K562 (cell line): ENCODE measurements around the gene C10orf71. TPM values are rescaled to one million over a fixed set of nuclear protein-coding genes. Genes with fewer than 3 reads are reported as not detected.

Source experiments
- ARHGAP35 ChIP-seq: fragments of 450-650 bp; IDR thresholded peaks from 2 replicates; pipeline ENCODE4 v1.6.1; 2018; ENCODE audit not compliant: partially characterized antibody
- BMI1 ChIP-seq: fragments of 150-350 bp; IDR thresholded peaks from 2 replicates; pipeline ENCODE4 v1.6.1; 2014; ENCODE audit warnings: low read length
- CREB3L1 ChIP-seq: fragments of 450-650 bp; IDR thresholded peaks from 2 replicates; pipeline ENCODE4 v1.6.1; 2014; ENCODE audit warnings: low read depth, mild to moderate bottlenecking, moderate library complexity, borderline replicate concordance
- DPF2 ChIP-seq: fragments of 450-650 bp; IDR thresholded peaks from 2 replicates; pipeline ENCODE4 v1.6.1; 2016
- EWSR1 ChIP-seq: fragments of 450-650 bp; IDR thresholded peaks from 2 replicates; pipeline ENCODE4 v1.6.1; 2018; ENCODE audit warnings: borderline replicate concordance, mild to moderate bottlenecking, low read depth, moderate library complexity; ENCODE audit not compliant: partially characterized antibody
- KDM4B ChIP-seq, 2 experiments: fragments of 450-650 bp in 1 of 2; sonication (generic) in 1 of 2; IDR thresholded peaks; 2 replicates each; pipeline ENCODE4 v1.6.1; 2016 to 2017; ENCODE audit warnings: borderline replicate concordance in 2 of 2, antibody characterized with exemption in 1 of 2, low read depth in 1 of 2, mild to moderate bottlenecking in 1 of 2
- MLLT1 ChIP-seq, 2 experiments: fragments of 450-650 bp; IDR thresholded peaks; 2 replicates each; pipeline ENCODE4 v1.6.1; 2016
- MTF1 ChIP-seq: fragments of 250-450 bp; sonication (Bioruptor Pico); IDR thresholded peaks from 2 replicates; pipeline ENCODE4 v1.9.0; 2021; ENCODE audit warnings: moderate library complexity, mild to moderate bottlenecking, inconsistent platforms, borderline replicate concordance
- NFXL1 ChIP-seq: fragments of 450-650 bp; formaldehyde crosslinking; IDR thresholded peaks from 2 replicates; pipeline ENCODE4 v1.4.0; 2021; ENCODE audit warnings: mild to moderate bottlenecking
- POLR2G ChIP-seq: fragments of 200-400 bp; formaldehyde crosslinking; IDR thresholded peaks from 2 replicates; pipeline ENCODE4 v1.6.1; 2017; ENCODE audit warnings: low read depth, mild to moderate bottlenecking, antibody characterized with exemption, low read length, moderate library complexity
- PTRF ChIP-seq: fragments of 450-650 bp; IDR thresholded peaks from 2 replicates; pipeline ENCODE4 v1.6.1; 2016; ENCODE audit warnings: mild to moderate bottlenecking, missing genetic modification characterization, missing compliant biosample characterization
- RBBP5 ChIP-seq: fragments of 200-600 bp; sonication (generic); IDR thresholded peaks from 2 replicates; pipeline ENCODE4 v1.6.1; 2012; ENCODE audit warnings: borderline replicate concordance, mild to moderate bottlenecking, low read length, control low read depth, inconsistent platforms; ENCODE audit not compliant: insufficient read depth, poor library complexity, severe bottlenecking
- SREBF1 ChIP-seq: fragments of 150-350 bp; IDR thresholded peaks from 2 replicates; pipeline ENCODE4 v1.6.1; 2014; ENCODE audit warnings: antibody characterized with exemption, low read depth, low read length, borderline replicate concordance
- SRSF3 ChIP-seq: fragments of 200-400 bp; formaldehyde crosslinking; IDR thresholded peaks from 2 replicates; pipeline ENCODE4 v1.6.1; 2016; ENCODE audit warnings: mild to moderate bottlenecking, low read length, moderate library complexity; ENCODE audit not compliant: insufficient read depth
- ZBTB8A ChIP-seq: fragments of 450-650 bp; IDR thresholded peaks from 2 replicates; pipeline ENCODE4 v1.6.1; 2018; ENCODE audit warnings: mild to moderate bottlenecking, moderate library complexity; ENCODE audit not compliant: partially characterized antibody
- ZNF239 ChIP-seq: fragments of 250-450 bp; sonication (Bioruptor Pico); IDR thresholded peaks from 2 replicates; pipeline ENCODE4 v1.4.0; 2020; ENCODE audit warnings: mild to moderate bottlenecking
- ZNF24 ChIP-seq: fragments of 450-650 bp; IDR thresholded peaks from 2 replicates; pipeline ENCODE4 v1.6.1; 2016
- ZNF644 ChIP-seq: fragments of 200-800 bp; sonication (Bioruptor generic); IDR thresholded peaks from 2 replicates; pipeline ENCODE4 v1.6.1; 2016; ENCODE audit warnings: low read depth, missing genetic modification characterization, missing compliant biosample characterization
- ZNF75A ChIP-seq: fragments of 450-650 bp; formaldehyde crosslinking; IDR thresholded peaks from 2 replicates; pipeline ENCODE4 v1.4.0; 2020; ENCODE audit warnings: mild to moderate bottlenecking
- polyA plus RNA-seq, 8 experiments: library from polyadenylated mRNA; depleted of rRNA in 4 of 8; stranded (reverse) in 5 of 8; unstranded in 3 of 8; fragments of >200 nt; fragmentation: Nextera tagmentation in 2 of 8; fragmentation: Illumina TruSeq in 1 of 8; extraction: Ambion mirVana in 2 of 8; extraction: Trizol in 1 of 8; gene quantifications; 2 replicates each; pipeline versions ENCODE4 v1.2.1 to v1.2.3, GENCODE V29; 2011 to 2014; ENCODE audit warnings: inconsistent platforms in 1 of 8, missing spikeins in 1 of 8
- total RNA-seq, 7 experiments: library from RNA; depleted of rRNA in 6 of 7; stranded (reverse); fragments of >200 nt in 6 of 7; fragmentation: Illumina TruSeq in 2 of 7; extraction: Trizol in 2 of 7; gene quantifications; 2 replicates each; pipeline versions ENCODE4 v1.2.1 to v1.2.3, GENCODE V29; 2011 to 2021; ENCODE audit warnings: low replicate concordance in 1 of 7
- TF ChIP-seq, protein P1 (sequence below): sonication (generic); formaldehyde crosslinking; IDR thresholded peaks from 2 replicates; pipeline ENCODE4 v1.8.0; 2023; ENCODE audit warnings: mild to moderate bottlenecking, missing genetic modification reagents

C10orf71 gene
- total and polyA plus RNA-seq, 9 of the 15 experiments (the other 6 are each of a cell fraction or from before 2014, with no cell fraction given), result 0.06 to 4.5 (median 1.3) TPM

GRCh38 chr10:49300140-49300974 lies 1.4 kb downstream of the C10orf71 start (continued):
- TF ChIP-seq, protein P1, sequence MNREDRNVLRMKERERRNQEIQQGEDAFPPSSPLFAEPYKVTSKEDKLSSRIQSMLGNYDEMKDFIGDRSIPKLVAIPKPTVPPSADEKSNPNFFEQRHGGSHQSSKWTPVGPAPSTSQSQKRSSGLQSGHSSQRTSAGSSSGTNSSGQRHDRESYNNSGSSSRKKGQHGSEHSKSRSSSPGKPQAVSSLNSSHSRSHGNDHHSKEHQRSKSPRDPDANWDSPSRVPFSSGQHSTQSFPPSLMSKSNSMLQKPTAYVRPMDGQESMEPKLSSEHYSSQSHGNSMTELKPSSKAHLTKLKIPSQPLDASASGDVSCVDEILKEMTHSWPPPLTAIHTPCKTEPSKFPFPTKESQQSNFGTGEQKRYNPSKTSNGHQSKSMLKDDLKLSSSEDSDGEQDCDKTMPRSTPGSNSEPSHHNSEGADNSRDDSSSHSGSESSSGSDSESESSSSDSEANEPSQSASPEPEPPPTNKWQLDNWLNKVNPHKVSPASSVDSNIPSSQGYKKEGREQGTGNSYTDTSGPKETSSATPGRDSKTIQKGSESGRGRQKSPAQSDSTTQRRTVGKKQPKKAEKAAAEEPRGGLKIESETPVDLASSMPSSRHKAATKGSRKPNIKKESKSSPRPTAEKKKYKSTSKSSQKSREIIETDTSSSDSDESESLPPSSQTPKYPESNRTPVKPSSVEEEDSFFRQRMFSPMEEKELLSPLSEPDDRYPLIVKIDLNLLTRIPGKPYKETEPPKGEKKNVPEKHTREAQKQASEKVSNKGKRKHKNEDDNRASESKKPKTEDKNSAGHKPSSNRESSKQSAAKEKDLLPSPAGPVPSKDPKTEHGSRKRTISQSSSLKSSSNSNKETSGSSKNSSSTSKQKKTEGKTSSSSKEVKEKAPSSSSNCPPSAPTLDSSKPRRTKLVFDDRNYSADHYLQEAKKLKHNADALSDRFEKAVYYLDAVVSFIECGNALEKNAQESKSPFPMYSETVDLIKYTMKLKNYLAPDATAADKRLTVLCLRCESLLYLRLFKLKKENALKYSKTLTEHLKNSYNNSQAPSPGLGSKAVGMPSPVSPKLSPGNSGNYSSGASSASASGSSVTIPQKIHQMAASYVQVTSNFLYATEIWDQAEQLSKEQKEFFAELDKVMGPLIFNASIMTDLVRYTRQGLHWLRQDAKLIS (CRISPR knock-in tag), result no peak; the same call in 1 of the 2 replicates
- TF ChIP-seq ZNF644 (tag) (no peak), MTF1 (CRISPR knock-in tag) (no peak), PTRF (tag) (no peak), EWSR1 (no peak), ARHGAP35 (no peak), ZNF239 (CRISPR knock-in tag) (0 out of 2 replicates have a peak, but pooled peaks have one; percentile 10), SREBF1 (peak; percentile 85; the same call in 1 of the 2 replicates), POLR2G (peak; percentile 53), SRSF3 (no peak), CREB3L1 (peak; percentile 39; the same call in 1 of the 2 replicates), DPF2 (peak; percentile 95), ZBTB8A (no peak), BMI1 (no peak), NFXL1 (no peak), RBBP5 (peak; percentile 96), ZNF75A (CRISPR knock-in tag) (no peak), MLLT1 (IDR thresholded peaks at IDR 0.05) (peak in 1 of 2 experiments; percentile 59; a peak in 1 of 4 replicates), KDM4B (IDR thresholded peaks at IDR 0.05; ENCODE audit: borderline replicate concordance in 2 of 2, low read depth in 1 of 2) (no peak), ZNF24 (no peak)
